GM12864 (cell line): Measurements from ENCODE around the gene KIF5C.

ENCODE experiments used
- DNase-seq: peaks from one replicate; pipeline ENCODE4 v3.0.0-alpha.2; 2011; ENCODE audit warnings: low read depth
- H3K4me3 ChIP-seq: 2 replicates; pipeline ENCODE4 v1.5.1; 2011; ENCODE audit warnings: mild to moderate bottlenecking, low read depth, low read length, control low read depth
- CTCF ChIP-seq: IDR thresholded peaks from 2 replicates; pipeline ENCODE4 v1.5.1; 2011; ENCODE audit warnings: low read depth, mild to moderate bottlenecking, moderate library complexity, low read length, control low read depth, inconsistent platforms; ENCODE audit errors: missing control alignments

Gene KIF5C

GRCh38 chr2:149015501-149015900 is 140.5 kb downstream of the KIF5C start:
- no peak overlapping the region for H3K4me3 ChIP-seq
- DNase-seq: no peak
- TF ChIP-seq CTCF: no peak

- TF ChIP-seq CTCF: no peak
- DNase-seq: no peak
- H3K4me3 ChIP-seq: no peak overlapping the region
Observed at GRCh38 chr2:149015926-149016563, 141.0 kb downstream of the KIF5C start.

GRCh38 chr2:149017116-149017985 is 142.3 kb downstream of the KIF5C start:
- peak; percentile 71 for DNase-seq
- peak; percentile 74 for TF ChIP-seq CTCF
- H3K4me3 ChIP-seq: no peak overlapping the region

- no peak overlapping the region for H3K4me3 ChIP-seq
- no peak for DNase-seq
- no peak for TF ChIP-seq CTCF
Observed at GRCh38 chr2:149018981-149019380, 144.0 kb downstream of the KIF5C start.

- no peak for DNase-seq
- no peak overlapping the region for H3K4me3 ChIP-seq
- TF ChIP-seq CTCF: no peak
Observed at GRCh38 chr2:149019768-149020167, 144.7 kb downstream of the KIF5C start.

- peak; percentile 72 for DNase-seq
Observed at GRCh38 chr2:149020432-149020851, 145.4 kb downstream of the KIF5C start.

More at GRCh38 chr2:149020432-149020851, 145.4 kb downstream of the KIF5C start:
- peak overlapping the region; percentile 11; the same call in 1 of the 2 replicates for H3K4me3 ChIP-seq
- TF ChIP-seq CTCF: no peak
